Amniotic epithelial cell (primary cell): ENCODE results near the gene ATP13A2.

Experiments used
- DNase-seq: peaks from one replicate; pipeline ENCODE4 v3.0.0-alpha.2; 2010; ENCODE audit warnings: low read depth

Gene ATP13A2

GRCh38 chr1:17028662-17029188 lies 17.0 kb upstream of the ATP13A2 start:
- no peak for DNase-seq

DNA sequence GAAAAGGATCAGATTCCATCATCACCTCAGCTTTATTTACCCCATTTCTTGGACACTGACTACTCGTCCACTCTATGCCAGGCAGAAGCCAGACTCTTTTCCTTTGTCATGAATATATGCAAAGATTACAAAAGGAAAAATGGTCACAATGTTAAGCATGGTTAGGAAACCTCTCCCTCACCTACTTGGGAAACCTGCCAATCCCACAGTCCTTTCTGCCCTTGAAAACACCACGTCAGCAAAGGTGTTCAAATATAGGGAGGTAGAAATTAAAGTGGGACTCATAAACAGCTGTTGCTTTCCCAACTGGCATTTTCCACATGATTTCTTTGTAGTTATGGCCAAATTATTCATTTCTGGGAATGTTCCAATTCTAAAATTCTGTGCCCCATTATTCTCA lies 16.2 kb upstream of the ATP13A2 start:
- no peak for DNase-seq

DNA sequence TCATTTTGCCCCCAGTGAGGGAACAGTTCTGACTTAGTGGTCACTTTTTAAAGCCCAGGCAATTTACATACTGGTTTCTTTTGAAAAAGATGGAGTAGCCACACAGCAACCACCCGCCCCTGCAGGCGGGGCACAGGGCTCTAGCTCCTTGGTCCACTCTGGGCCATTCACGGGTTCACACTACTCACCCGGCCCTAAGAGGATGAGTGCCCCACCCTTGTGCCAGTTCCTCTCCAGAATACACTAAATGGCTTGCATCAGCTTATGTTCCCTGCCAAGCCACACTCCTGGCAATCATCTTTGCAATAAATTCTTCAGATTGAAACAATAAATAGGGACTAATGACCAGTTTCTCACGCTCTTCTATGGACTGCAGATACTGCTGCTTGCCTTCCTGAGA lies 15.7 kb upstream of the ATP13A2 start:
- no peak for DNase-seq

GRCh38 chr1:17024721-17025120 lies 13.0 kb upstream of the ATP13A2 start:
- DNase-seq, result no peak

- DNase-seq, result no peak
These were observed 11.8 kb upstream of the ATP13A2 start for GRCh38 chr1:17023573-17023972.

GRCh38 chr1:17023102-17023501 lies 11.4 kb upstream of the ATP13A2 start:
- no peak for DNase-seq

GRCh38 chr1:17021896-17022295 lies 10.2 kb upstream of the ATP13A2 start:
- DNase-seq, result no peak

GRCh38 chr1:17020502-17020901 lies 8.8 kb upstream of the ATP13A2 start:
- no peak for DNase-seq

GRCh38 chr1:17018849-17019248 lies 7.1 kb upstream of the ATP13A2 start:
- DNase-seq, result no peak

DNA sequence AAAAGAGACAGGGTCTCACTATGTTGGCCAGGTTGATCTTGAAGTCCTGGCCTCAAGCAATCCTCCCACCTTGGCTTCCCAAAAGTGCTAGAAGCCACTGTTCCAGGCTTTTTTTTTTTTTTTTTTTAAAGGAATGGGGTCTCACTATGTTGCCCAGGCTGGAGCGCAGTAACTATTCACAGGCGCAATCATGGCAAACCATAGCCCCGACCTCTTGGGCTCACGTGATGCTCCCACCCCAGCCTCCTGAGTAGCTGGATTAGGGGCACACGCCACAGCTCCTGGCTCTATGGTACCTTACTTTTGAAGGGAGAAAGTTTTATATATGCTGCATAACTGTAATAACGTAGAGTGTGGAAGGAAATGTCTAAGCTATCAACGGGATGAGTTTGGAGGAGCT lies 5.7 kb upstream of the ATP13A2 start:
- DNase-seq, result no peak

DNA sequence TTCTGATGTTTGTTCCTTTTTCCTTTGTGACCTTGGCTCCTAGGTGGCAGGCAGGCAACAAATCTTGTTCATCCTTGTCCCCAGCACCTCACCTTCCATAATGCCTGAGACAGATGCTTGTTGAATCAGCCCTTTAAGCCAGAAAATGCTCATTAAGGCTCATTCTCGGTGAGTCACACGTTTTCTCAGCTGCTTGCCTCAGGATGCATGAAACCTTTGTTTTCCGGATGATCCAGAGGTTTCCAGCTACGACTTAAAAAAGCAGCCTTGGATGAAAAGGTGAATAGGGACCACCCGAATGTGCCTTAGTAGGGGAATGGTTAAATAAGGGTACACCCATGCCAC lies 4.6 kb upstream of the ATP13A2 start:
- peak; percentile 67 for DNase-seq

DNA sequence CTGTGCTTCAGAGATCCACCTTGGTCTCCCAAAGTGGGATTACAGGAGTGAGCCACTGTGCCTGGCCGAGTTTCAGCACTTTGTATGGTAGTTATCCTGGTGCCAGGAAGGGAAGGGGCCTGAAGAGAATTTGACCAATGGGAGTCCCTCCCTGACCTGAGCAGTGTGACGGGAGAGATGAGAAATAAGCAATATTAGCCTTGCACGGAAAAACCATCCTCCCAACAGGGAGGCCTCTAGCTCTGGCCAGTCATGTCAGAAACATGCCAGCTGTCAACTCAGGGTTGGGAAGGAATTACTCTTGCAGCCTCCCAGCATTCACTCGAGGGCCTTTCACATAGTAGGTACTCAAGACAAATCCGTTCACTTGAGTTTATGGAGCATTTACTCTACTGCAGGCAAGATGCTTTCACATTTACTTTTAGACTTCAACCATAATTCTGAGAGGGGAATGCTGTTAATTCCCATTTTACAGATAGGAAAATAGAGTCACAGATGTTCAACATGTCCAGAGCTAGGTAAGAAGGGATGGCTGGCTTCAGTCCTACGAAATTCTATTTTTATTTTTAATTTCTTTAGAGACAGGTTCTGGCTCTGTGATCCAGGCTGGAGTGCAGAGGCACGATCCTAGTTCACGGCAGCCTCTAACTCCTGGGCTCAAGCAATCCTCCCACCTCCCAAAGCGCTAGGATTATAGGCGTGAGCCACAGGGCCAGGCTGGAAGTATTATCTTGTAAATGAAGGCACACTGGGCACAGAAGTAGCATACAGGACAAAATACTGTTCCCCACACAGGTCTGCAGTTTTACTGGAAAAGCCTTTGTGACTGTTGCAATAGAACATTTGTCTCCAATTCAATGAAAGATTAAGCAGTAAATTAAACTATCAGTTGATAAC lies 3.2 kb upstream of the ATP13A2 start:
- DNase-seq, result peak; percentile 63

DNA sequence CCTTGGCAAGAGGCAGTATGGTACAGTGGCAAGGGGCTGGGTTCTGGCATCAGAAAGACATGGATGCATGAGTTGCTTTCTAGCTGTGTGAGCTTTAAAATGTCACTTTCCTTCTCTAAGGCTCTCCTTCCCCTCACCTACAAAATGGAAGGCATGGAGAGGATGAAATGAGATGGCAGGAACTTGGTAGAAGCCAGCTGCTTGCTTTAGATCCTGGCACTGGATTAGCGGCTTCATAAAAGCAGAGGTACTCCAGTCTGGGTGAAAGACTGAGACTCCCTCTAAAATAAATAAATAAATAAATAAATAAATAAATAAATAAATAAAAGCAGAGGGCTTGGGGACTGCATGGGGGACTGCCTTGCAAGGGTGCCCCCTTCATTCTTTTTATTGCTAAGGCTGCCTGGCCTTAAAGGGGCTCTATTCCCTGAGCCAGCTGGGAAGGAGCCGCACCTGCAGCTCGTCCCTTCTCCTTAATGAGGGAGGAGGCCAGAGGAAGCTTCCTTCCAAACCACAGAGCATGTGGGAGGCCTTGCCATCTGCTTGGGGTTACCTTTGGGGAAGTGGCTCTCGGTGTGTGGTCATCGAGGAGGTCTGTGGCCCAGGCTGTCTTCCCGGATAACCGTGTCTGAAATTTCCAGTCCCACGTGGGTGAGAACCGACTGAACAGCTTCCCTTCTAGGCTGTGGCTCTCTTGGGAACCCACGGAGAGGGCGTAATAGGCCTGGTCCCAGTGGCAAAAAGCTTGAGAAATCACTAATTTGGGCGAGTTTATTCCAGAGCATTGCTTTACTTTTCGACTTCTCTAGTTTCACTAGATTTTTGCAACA lies 2.0 kb upstream of the ATP13A2 start:
- DNase-seq, result no peak

- no peak for DNase-seq
These were observed 1.2 kb upstream of the ATP13A2 start for GRCh38 chr1:17012775-17013490.

GRCh38 chr1:17011092-17011438 lies 663 bp downstream of the ATP13A2 start:
- no peak for DNase-seq

DNA sequence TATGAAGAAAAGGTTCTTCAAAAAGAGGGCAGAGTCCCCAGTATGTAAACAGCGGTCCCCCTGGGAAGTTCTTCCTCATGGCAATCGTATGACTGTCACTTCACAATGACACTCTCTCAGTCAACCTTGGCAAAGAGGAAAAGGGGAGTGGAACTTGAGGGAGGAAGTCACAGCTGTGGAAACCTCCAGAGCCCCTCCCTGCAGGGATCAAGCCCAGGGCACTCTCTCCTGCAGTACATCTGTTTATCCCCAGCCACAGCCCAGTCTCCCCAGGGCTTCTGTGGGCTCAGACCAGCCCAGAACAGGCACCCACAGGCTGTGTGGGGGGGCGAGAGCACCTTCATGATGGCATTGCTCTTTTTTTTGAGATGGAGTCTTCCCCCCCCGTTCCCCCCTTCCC lies 2.0 kb downstream of the ATP13A2 start:
- no peak for DNase-seq

- no peak for DNase-seq
These were observed 3.4 kb downstream of the ATP13A2 start for GRCh38 chr1:17008208-17008855.

GRCh38 chr1:17007121-17007520 lies 4.6 kb downstream of the ATP13A2 start:
- DNase-seq, result peak; percentile 8

DNA sequence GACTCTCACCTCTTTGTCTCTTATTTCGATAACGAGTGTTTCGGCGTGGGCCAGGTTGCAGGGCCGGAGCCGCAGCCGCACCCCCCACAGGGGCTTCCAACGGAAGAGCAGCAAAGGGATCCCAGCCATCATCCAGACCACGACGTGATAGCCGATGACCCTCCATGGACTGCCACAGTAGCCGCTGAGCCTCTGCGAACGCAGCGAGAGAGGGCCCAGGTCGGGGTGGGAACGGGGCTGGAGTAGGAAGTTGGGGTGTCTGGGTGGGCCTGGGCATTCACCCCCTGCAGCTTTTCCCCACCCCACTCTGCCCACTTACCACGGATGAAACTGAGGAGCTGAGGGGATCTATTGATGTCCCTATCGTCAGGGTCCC lies 6.4 kb downstream of the ATP13A2 start:
- no peak for DNase-seq

- DNase-seq, result no peak
These were observed 7.0 kb downstream of the ATP13A2 start for GRCh38 chr1:17004466-17005364.

DNA sequence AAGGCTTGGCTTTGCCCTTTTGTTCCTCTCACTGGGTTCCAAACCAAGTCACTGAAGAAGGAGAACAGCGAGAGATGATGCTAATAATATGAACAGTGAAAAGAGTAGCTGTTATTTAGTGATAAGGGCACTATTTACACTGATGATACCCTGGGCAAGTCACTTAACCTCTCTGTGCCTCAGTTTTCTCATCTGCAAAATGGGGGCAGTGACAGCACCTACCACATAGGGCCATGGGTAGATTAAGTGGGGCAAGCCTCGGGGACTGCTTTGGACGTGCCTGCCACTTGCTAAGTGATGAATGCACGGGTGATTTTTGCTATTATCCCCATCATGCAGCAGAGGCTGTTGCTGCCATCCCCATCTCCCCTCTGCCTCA lies 9.2 kb downstream of the ATP13A2 start:
- no peak for DNase-seq
